ENCODE measurements around the gene KCMF1.

The KCMF1 gene

DNA sequence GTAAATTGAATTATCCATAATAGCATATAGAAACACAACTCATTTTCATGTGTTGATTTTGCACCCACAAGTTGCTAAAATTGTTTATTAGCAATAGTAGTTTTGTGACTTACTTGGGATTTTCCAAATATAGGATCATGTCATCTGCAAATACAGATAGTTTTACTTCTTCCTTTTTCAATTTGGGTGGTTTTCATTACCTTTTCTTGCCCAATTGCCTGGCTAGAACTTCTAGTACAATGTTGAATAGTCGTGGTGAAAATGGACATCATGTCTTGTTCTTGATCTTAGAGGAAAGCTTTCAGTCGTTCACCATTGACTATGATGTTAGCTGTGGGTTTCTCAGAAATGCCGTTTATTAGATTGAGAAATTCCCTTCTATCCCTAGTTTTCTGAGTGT is 102.1 kb downstream of the KCMF1 start:
- DNase-seq (ENCODE audit: insufficient read length) (no peak), FAIRE-seq (no peak)
- TF ChIP-seq TAF1 (IDR thresholded peaks at IDR 0.05; ENCODE audit: borderline replicate concordance, low read depth, low read length) (no peak), POLR2A (IDR thresholded peaks at IDR 0.05; ENCODE audit: low read depth, low read length) (no peak), POLR2AphosphoS5 (IDR thresholded peaks at IDR 0.05; ENCODE audit: low read depth, low read length) (no peak)

DNA sequence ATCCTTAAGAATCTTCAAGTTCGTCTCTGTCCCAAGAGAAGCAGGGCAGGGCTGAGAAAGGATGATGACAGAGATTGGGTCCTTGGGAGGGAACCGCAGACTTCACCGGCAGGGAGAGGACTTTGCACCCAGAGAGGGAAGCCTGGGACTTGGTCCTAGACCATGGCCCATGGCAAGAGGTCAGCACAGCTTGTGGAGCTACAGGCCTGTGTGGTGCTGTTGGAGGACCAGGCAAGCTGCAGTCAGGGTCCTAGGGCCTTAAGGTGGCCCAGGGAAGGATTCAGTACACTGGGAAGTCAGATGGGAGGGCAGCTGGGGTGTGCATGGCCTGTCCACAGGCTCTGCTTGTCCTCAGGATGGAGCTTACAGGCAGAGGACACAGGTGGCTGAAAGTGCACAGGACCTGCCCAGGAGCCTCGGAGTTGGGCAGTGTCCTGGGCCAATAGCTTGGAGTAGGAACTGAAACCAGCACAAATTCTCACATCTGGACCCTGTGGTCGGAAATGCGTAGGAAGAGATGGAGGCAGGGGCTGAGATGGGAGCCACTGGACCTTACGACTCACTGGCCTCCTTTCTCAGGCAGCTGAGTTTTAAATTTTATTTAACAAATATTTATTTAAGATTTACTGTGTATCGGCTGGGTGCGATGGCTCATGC is 105.8 kb downstream of the KCMF1 start:
- DNase-seq (ENCODE audit: insufficient read length): no peak
- no peak for FAIRE-seq
- no peak for TF ChIP-seq POLR2A (IDR thresholded peaks at IDR 0.05; ENCODE audit: low read depth, low read length)
- TF ChIP-seq TAF1 (IDR thresholded peaks at IDR 0.05; ENCODE audit: borderline replicate concordance, low read depth, low read length): no peak
- TF ChIP-seq POLR2AphosphoS5 (IDR thresholded peaks at IDR 0.05; ENCODE audit: low read depth, low read length): no peak

DNA sequence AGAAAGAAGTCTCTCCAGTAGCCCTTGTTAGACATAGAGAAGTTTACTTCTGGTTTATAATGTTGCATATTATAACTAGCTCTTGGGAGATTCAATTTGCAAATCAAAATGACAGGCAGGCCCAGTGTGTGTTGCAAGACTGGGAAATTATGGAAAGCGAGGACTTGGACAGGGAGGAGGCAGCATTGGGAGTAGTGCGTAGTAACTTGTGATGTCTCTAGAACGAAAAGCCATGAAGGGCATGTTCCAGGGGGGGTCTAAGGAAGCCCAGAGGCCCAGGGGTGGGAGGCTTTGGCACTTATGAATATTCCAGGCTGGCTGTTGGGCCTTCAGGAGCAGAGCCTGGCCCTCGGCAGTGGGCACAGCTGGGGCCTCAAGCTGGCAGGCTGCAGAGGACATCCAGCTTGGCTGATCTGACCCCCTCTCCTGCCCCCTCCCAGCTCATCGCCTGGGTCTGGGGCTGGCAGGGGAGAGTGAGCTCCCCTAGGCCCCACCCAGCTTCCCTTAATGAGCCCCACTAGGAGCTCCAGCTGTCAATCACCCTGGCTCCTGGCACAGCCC is 107.0 kb downstream of the KCMF1 start:
- FAIRE-seq: no peak
- TF ChIP-seq POLR2AphosphoS5 (IDR thresholded peaks at IDR 0.05; ENCODE audit: low read depth, low read length) (no peak), POLR2A (IDR thresholded peaks at IDR 0.05; ENCODE audit: low read depth, low read length) (no peak), TAF1 (IDR thresholded peaks at IDR 0.05; ENCODE audit: borderline replicate concordance, low read depth, low read length) (no peak)
- no peak for DNase-seq (ENCODE audit: insufficient read length)

DNA sequence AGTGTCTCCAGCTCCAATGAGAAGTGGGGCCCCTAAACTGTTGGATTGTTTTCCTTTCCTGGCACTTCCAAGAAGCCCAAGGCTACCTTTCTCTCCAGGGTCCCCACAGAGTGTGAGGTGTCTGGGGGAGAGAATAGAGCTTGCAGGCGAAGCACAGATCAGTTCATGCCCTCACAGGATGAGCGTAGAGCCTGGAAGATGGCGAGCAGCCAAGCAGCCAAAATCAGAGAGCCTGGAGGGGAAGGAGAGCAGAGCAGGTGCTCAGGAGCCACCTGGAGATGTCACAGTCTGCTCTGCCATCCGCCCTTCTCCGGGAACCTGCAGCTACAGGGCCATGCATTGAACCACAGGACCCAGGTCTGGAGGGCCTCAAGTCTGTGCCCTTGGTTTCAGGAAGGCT is 107.6 kb downstream of the KCMF1 start:
- FAIRE-seq (no peak), DNase-seq (ENCODE audit: insufficient read length) (no peak)
- TF ChIP-seq TAF1 (IDR thresholded peaks at IDR 0.05; ENCODE audit: borderline replicate concordance, low read depth, low read length): no peak
- TF ChIP-seq POLR2AphosphoS5 (IDR thresholded peaks at IDR 0.05; ENCODE audit: low read depth, low read length): no peak
- no peak for TF ChIP-seq POLR2A (IDR thresholded peaks at IDR 0.05; ENCODE audit: low read depth, low read length)

DNA sequence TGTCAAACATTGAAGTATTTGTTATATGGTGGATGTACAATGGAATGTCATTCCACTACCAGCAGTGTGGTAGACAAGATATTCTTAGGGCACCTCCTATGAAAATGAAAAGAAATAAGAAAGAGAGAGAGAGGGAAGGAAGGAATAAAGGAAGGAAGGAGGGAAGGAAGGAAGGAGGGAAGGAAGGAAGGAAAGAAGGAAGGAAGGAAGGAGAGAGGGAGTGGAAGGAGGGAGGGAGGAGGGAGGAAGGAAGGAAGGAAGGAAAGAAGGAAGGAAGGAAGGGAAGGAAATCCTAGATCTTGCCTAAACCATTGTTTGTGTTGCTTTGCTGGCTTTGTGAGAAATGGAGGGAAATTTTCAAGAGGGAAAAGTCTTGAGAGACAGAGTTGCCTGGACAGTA is 112.1 kb downstream of the KCMF1 start:
- no peak for DNase-seq (ENCODE audit: insufficient read length)
- TF ChIP-seq POLR2AphosphoS5 (IDR thresholded peaks at IDR 0.05; ENCODE audit: low read depth, low read length): no peak
- TF ChIP-seq TAF1 (IDR thresholded peaks at IDR 0.05; ENCODE audit: borderline replicate concordance, low read depth, low read length): no peak
- FAIRE-seq: no peak

DNA sequence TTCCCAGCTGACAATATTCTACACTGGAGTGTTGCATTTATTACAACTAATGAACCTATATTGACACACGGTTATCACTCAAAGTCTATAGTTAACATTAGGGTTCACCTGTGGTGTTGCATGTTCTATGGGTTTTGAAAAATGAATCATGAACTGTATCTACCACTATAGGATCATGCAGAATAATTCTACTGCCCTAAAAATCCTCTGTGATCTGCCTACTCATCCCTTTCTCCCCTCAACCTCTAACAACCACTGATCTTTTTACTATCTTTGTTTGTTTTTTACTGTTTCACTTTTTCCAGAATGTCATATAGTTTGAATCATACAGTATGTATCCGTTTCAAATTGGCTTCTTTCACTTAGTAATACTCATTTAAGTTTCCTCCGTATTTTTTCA is 114.6 kb downstream of the KCMF1 start:
- DNase-seq (ENCODE audit: insufficient read length) (no peak), FAIRE-seq (no peak)

DNA sequence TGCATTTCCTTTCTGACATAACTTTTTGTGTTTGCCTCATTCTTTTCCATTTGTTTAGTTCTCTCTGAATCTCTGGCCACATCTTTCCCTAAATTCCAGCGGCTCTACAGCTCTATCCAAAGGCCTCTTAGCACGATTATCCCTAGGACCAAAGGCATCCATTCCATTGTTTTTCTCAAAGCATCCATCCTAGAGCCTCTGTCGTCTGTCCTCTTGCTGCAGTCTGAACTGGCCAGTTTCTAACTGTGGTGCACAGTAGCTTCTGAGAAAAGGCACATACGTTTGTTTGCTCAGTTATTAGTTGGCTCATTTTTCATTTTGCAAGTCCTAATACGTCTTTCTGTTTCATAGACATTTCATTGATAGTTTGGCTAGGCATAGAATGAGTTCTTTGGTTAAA is 116.6 kb downstream of the KCMF1 start:
- no peak for FAIRE-seq
- no peak for TF ChIP-seq POLR2AphosphoS5 (IDR thresholded peaks at IDR 0.05; ENCODE audit: low read depth, low read length)
- TF ChIP-seq TAF1 (IDR thresholded peaks at IDR 0.05; ENCODE audit: borderline replicate concordance, low read depth, low read length): no peak
- TF ChIP-seq POLR2A (IDR thresholded peaks at IDR 0.05; ENCODE audit: low read depth, low read length): no peak

More for the DNA sequence above, 114.6 kb downstream of the KCMF1 start:
- TF ChIP-seq POLR2AphosphoS5 (IDR thresholded peaks at IDR 0.05; ENCODE audit: low read depth, low read length) (no peak), POLR2A (IDR thresholded peaks at IDR 0.05; ENCODE audit: low read depth, low read length) (no peak), TAF1 (IDR thresholded peaks at IDR 0.05; ENCODE audit: borderline replicate concordance, low read depth, low read length) (no peak)

DNA sequence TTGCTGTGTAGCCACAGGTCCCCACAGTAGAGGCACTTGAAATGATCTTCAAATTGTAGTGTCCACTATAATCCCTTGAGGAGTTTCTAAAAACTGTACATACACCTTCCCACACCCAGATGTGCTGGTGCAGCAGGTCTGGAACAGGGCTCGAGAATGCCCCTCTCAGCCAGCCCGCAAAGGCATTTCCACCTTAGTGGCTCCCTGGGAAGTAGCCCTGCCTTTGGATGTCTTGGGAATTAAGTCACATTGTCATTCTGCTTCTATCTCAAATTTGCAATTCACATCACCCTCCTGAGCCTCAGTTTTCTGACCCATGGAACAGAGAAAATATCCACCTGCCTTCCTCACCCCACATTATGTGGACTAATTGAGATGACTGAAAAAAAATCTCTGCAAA is 118.0 kb downstream of the KCMF1 start:
- DNase-seq (ENCODE audit: insufficient read length) (no peak), FAIRE-seq (no peak)
- no peak for TF ChIP-seq TAF1 (IDR thresholded peaks at IDR 0.05; ENCODE audit: borderline replicate concordance, low read depth, low read length)
- TF ChIP-seq POLR2A (IDR thresholded peaks at IDR 0.05; ENCODE audit: low read depth, low read length): no peak
- no peak for TF ChIP-seq POLR2AphosphoS5 (IDR thresholded peaks at IDR 0.05; ENCODE audit: low read depth, low read length)

More for the DNA sequence above, 116.6 kb downstream of the KCMF1 start:
- no peak for DNase-seq (ENCODE audit: insufficient read length)

DNA sequence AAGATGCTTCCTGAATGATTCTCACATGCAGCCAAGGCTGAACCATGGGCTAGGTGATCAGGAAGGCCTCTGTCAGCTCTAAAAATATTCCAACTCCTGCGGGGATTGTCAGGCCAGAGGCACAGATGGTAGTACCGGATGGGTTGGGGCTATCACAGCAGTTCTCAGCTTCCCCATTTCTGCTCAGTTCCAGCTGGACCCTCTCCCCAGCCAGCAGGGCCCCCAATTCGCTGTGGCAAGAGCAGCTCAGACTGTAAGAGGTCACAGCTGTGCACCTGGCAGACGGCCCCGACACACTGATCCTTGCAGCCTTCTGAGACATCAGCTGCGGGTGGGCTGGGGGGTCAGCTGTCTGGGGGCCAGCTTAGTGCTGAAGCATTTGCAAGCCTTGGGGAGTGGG is 118.6 kb downstream of the KCMF1 start:
- no peak for TF ChIP-seq TAF1 (IDR thresholded peaks at IDR 0.05; ENCODE audit: borderline replicate concordance, low read depth, low read length)
- no peak for TF ChIP-seq POLR2A (IDR thresholded peaks at IDR 0.05; ENCODE audit: low read depth, low read length)
- no peak for TF ChIP-seq POLR2AphosphoS5 (IDR thresholded peaks at IDR 0.05; ENCODE audit: low read depth, low read length)
- no peak for FAIRE-seq
- DNase-seq (ENCODE audit: insufficient read length): no peak

DNA sequence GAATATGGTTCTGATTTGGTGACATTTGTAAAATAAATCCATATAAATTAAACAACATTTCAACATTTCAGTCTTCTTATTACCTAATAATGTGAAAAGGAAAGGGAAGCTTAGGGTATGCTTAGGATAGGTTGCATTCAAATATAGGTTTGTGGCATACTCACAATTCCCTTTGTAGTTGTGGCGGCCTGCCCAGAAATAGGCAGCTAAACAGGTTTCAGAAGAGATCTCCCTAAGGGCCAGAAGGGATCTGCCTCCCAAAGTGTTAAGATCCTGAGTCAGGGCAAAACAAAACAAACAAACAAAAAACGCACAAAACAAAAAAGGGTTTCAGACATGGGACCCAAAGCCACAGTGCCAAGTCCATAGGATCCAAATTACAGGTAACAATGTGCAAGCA is 120.9 kb downstream of the KCMF1 start:
- no peak for FAIRE-seq
- no peak for TF ChIP-seq POLR2AphosphoS5 (IDR thresholded peaks at IDR 0.05; ENCODE audit: low read depth, low read length)
- DNase-seq (ENCODE audit: insufficient read length): no peak

DNA sequence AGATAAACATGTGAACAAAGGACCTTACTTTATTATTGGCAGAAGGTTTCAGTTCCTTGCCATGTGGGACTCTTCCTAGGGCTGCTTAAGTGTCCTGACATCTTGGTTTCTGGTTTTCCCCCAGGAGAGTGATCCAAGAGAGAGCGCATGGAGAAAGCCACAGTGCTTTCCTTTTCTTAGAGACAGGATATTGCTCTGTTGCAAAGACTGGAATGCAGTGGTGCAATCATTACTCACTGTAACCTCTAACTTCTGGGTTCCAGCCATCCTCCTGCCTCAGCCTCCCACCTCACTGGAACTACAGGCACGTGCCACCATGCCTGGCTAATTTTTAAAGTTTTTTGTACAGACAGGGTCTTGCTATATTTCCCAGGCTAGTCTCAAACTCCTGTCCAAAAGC is 124.1 kb downstream of the KCMF1 start:
- DNase-seq (ENCODE audit: insufficient read length): no peak
- TF ChIP-seq POLR2A (IDR thresholded peaks at IDR 0.05; ENCODE audit: low read depth, low read length): no peak
- no peak for TF ChIP-seq POLR2AphosphoS5 (IDR thresholded peaks at IDR 0.05; ENCODE audit: low read depth, low read length)
- TF ChIP-seq TAF1 (IDR thresholded peaks at IDR 0.05; ENCODE audit: borderline replicate concordance, low read depth, low read length): no peak
- no peak for FAIRE-seq

DNA sequence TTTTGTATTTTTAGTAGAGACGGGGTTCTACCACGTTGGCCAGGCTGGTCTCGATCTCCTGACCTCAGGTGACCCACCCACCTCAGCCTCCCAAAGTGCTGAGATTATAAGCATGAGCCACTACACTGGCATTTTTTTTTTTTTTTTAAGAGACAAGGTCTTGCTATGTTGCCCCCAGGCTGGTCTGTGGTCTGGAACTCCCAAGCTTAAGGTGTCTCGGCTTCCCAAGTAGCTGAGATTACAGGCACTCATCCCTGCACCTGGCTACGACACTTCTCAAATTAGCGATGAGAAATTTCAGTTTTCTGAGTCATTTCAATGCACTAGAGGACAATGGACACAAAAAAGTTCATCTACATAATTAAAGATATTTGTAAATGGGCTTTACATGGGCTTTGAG is 125.7 kb downstream of the KCMF1 start:
- TF ChIP-seq TAF1 (IDR thresholded peaks at IDR 0.05; ENCODE audit: borderline replicate concordance, low read depth, low read length) (no peak), POLR2AphosphoS5 (IDR thresholded peaks at IDR 0.05; ENCODE audit: low read depth, low read length) (no peak), POLR2A (IDR thresholded peaks at IDR 0.05; ENCODE audit: low read depth, low read length) (no peak)
- DNase-seq (ENCODE audit: insufficient read length) (no peak), FAIRE-seq (no peak)
